Ishikawa (cell line): ENCODE measurements around the gene ARMC7.

Experiments
- CEBPB ChIP-seq: IDR thresholded peaks from 2 replicates; pipeline ENCODE4 v1.6.1; 2012
- CREB1 ChIP-seq: IDR thresholded peaks from 2 replicates; pipeline ENCODE4 v1.6.1; 2012; ENCODE audit warnings: low read depth
- EGR1 ChIP-seq: IDR thresholded peaks from 2 replicates; pipeline ENCODE4 v1.6.1; 2012
- EP300 ChIP-seq: IDR thresholded peaks from 2 replicates; pipeline ENCODE4 v1.6.1; 2012; ENCODE audit warnings: borderline replicate concordance
- FOXM1 ChIP-seq: IDR thresholded peaks from 2 replicates; pipeline ENCODE4 v1.6.1; 2012; ENCODE audit warnings: low read depth, borderline replicate concordance
- NFIC ChIP-seq: IDR thresholded peaks from 2 replicates; pipeline ENCODE4 v1.6.1; 2012
- RAD21 ChIP-seq: IDR thresholded peaks from 2 replicates; pipeline ENCODE4 v1.6.1; 2012; ENCODE audit warnings: low read depth
- REST ChIP-seq: IDR thresholded peaks from 2 replicates; pipeline ENCODE4 v1.6.1; 2012; ENCODE audit warnings: low read depth, mild to moderate bottlenecking
- TAF1 ChIP-seq: IDR thresholded peaks from 2 replicates; pipeline ENCODE4 v1.6.1; 2012; ENCODE audit warnings: low read depth, mild to moderate bottlenecking
- TCF12 ChIP-seq: IDR thresholded peaks from 2 replicates; pipeline ENCODE4 v1.6.1; 2012; ENCODE audit warnings: low read depth
- TEAD4 ChIP-seq: IDR thresholded peaks from 2 replicates; pipeline ENCODE4 v1.6.1; 2012
- USF1 ChIP-seq: IDR thresholded peaks from 2 replicates; pipeline ENCODE4 v1.6.1; 2012
- YY1 ChIP-seq: IDR thresholded peaks from 2 replicates; pipeline ENCODE4 v1.6.1; 2012; ENCODE audit warnings: low read depth
- ZBTB7A ChIP-seq: IDR thresholded peaks from 2 replicates; pipeline ENCODE4 v1.6.1; 2012; ENCODE audit warnings: low read depth
- TF ChIP-seq, protein P1 (sequence below): IDR thresholded peaks from 2 replicates; pipeline ENCODE4 v1.6.1; 2012

Gene ARMC7

DNA sequence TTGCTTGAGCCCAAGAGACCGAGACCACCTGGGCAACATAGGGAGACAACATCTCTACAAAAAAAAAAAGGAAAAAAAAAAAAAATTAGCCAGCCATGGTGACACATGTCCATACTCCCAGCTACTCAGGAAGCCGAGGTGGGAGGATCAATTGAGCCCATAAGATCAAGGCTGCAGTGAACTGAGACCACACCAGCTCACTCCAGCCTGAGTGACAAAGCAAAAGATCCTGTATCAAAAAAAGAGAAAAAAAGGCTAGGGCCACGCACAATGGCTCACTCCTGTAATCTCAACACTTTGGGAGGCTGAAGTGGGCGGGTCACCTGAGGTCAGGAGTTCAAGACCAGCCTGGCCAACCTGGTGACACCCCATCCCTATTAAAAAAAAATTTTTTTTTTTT lies 59.2 kb downstream of the ARMC7 start:
- TF ChIP-seq YY1 (no peak), EP300 (no peak), USF1 (no peak), CREB1 (no peak)

DNA sequence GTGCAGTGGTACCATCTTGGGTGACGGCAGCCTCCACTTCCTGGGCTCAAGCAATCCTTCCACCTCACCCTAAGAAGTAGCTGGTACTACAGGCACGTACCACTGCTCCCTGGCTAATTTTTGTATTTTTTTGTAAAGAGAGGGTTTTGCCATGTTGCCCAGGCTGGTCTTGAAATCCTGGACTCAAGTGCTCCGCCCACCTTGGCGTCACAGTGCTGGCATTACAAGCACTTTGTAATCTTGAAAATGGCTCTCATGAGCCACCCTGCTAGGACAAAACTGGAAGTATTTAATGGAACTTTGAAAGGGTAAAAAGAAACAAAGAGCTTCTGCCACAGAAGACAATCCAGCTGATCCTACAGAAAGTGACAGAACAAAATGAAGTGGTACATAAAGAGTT lies 63.8 kb downstream of the ARMC7 start:
- TF ChIP-seq USF1, result no peak
- no peak for TF ChIP-seq RAD21
- TF ChIP-seq TEAD4, result no peak
- no peak for TF ChIP-seq TAF1
- no peak for TF ChIP-seq REST
- TF ChIP-seq CREB1, result no peak
- TF ChIP-seq, protein P1, sequence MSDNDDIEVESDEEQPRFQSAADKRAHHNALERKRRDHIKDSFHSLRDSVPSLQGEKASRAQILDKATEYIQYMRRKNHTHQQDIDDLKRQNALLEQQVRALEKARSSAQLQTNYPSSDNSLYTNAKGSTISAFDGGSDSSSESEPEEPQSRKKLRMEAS, result no peak
- no peak for TF ChIP-seq TCF12
- TF ChIP-seq EGR1, result no peak
- no peak for TF ChIP-seq ZBTB7A
- no peak for TF ChIP-seq YY1
- no peak for TF ChIP-seq EP300
- TF ChIP-seq NFIC, result no peak
- no peak for TF ChIP-seq FOXM1
- no peak for TF ChIP-seq CEBPB

GRCh38 chr17:75174996-75175395 lies 65.2 kb downstream of the ARMC7 start:
- TF ChIP-seq CREB1 (no peak), TAF1 (no peak), CEBPB (no peak), RAD21 (no peak)
- TF ChIP-seq, protein P1, result no peak

DNA sequence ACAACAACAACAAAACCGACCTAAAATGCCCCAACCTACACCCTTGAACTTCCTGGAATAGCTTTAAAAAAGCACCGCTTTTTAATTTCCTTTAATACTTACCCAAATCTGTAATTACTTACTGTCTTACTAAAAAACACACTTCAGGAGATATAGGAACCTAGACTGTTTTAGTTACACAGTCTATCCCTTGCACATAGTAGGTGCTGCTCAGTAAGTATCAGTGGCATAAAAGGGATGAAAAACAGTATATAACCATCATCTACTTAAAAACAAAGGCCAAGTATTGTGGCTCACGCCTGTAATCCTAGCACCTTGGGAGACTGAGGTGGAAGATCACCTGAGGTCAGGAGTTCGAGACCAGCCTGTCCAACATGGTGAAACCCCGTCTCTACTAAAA lies 66.9 kb downstream of the ARMC7 start:
- TF ChIP-seq USF1 (no peak), YY1 (no peak), REST (no peak), FOXM1 (no peak), TEAD4 (no peak), CEBPB (no peak), EGR1 (no peak), RAD21 (no peak), TCF12 (no peak), CREB1 (no peak), NFIC (no peak), TAF1 (no peak), EP300 (no peak), ZBTB7A (no peak)
- TF ChIP-seq, protein P1, result no peak

DNA sequence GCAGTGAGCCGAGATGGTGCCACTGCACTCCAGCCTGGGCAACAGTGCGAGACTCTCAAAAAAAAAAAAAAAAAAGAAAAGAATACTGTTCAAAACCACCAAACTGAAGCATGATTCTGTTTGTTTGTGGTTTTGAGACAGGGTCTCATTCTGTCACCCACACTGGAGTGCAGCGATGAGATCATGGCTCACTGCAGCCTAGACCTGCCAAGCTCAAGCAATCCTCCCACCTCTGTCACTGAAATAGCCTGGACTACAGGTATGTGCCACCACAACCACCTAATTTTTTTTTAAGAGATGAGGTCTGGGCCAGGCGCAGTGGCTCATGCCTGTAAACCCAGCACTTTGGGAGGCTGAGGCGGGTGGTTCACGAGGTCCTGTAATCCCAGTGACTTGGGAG lies 68.7 kb downstream of the ARMC7 start:
- TF ChIP-seq, protein P1, result no peak
- TF ChIP-seq TEAD4, result no peak
- no peak for TF ChIP-seq RAD21
- no peak for TF ChIP-seq ZBTB7A
- no peak for TF ChIP-seq TCF12
- no peak for TF ChIP-seq NFIC
- no peak for TF ChIP-seq TAF1
- no peak for TF ChIP-seq FOXM1
